Stimulated activated memory B cell treated with anti-CD40 and anti-IgM and Interleukin-4, amounts not matched to agents 10 μg/mL and 1 μg/mL and 100 μg/mL, for 72 hours (primary cell): ENCODE measurements around the gene MICAL3.

Experiments used
- ATAC-seq: fragments of 150-1000 bp; cut with Tn5 transposase; 2 replicates; pipeline ENCODE4 v1.10.0; 2021
- H3K27ac Mint-ChIP-seq: one replicate; pipeline ENCODE4 v1.8.0; 2022; ENCODE audit warnings: mild to moderate bottlenecking, mixed read lengths
- H3K27me3 Mint-ChIP-seq: one replicate; pipeline ENCODE4 v1.8.0; 2022; ENCODE audit warnings: mixed read lengths
- H3K36me3 Mint-ChIP-seq: one replicate; pipeline ENCODE4 v1.8.0; 2022; ENCODE audit warnings: mixed read lengths
- H3K4me1 Mint-ChIP-seq: one replicate; pipeline ENCODE4 v1.8.0; 2022; ENCODE audit warnings: mixed read lengths
- H3K4me3 Mint-ChIP-seq: one replicate; pipeline ENCODE4 v1.8.0; 2022; ENCODE audit warnings: mild to moderate bottlenecking, moderate library complexity, mixed read lengths
- H3K9me3 Mint-ChIP-seq: one replicate; pipeline ENCODE4 v1.8.0; 2022; ENCODE audit warnings: mixed read lengths

Gene MICAL3

GRCh38 chr22:17810570-17811116, 213.7 kb downstream of the MICAL3 start:
- Mint-ChIP-seq H3K27me3 (no peaks in the 10 kb centered on the region), H3K4me3 (no peak overlapping the region), H3K4me1 (peaks cover 27% of the 10 kb centered on the region), H3K36me3 (peaks cover 91% of the 10 kb centered on the region), H3K27ac (no peak overlapping the region), H3K9me3 (no peaks in the 10 kb centered on the region)
- ATAC-seq = no peak

GRCh38 chr22:17808693-17809403, 215.5 kb downstream of the MICAL3 start:
- Mint-ChIP-seq H3K27me3 (no peaks in the 10 kb centered on the region), H3K4me3 (no peak overlapping the region), H3K27ac (peak overlapping the region; percentile 24), H3K9me3 (no peaks in the 10 kb centered on the region), H3K36me3 (peaks cover 87% of the 10 kb centered on the region), H3K4me1 (peaks cover 16% of the 10 kb centered on the region)
- peak; percentile 48 for ATAC-seq

- H3K4me3 Mint-ChIP-seq = no peak overlapping the region
- H3K27ac Mint-ChIP-seq = peak overlapping the region; percentile 24
- H3K9me3 Mint-ChIP-seq = no peaks in the 10 kb centered on the region
- no peak for ATAC-seq
- peaks cover 87% of the 10 kb centered on the region for H3K36me3 Mint-ChIP-seq
- H3K27me3 Mint-ChIP-seq = no peaks in the 10 kb centered on the region
- peaks cover 16% of the 10 kb centered on the region for H3K4me1 Mint-ChIP-seq
Observed at GRCh38 chr22:17807578-17808410, 216.6 kb downstream of the MICAL3 start.

GRCh38 chr22:17807086-17807485, 217.3 kb downstream of the MICAL3 start:
- Mint-ChIP-seq H3K36me3 (peaks cover 87% of the 10 kb centered on the region), H3K4me1 (peaks cover 23% of the 10 kb centered on the region), H3K9me3 (no peaks in the 10 kb centered on the region), H3K27ac (no peak overlapping the region), H3K27me3 (no peaks in the 10 kb centered on the region), H3K4me3 (no peak overlapping the region)
- no peak for ATAC-seq

GRCh38 chr22:17806437-17806836, 217.9 kb downstream of the MICAL3 start:
- Mint-ChIP-seq H3K4me3 (no peak overlapping the region), H3K27me3 (no peaks in the 10 kb centered on the region), H3K36me3 (peaks cover 82% of the 10 kb centered on the region), H3K4me1 (peaks cover 26% of the 10 kb centered on the region), H3K27ac (no peak overlapping the region), H3K9me3 (no peaks in the 10 kb centered on the region)
- no peak for ATAC-seq

- Mint-ChIP-seq H3K27ac (peak overlapping the region; percentile 1), H3K36me3 (peaks cover 68% of the 10 kb centered on the region), H3K4me1 (peaks cover 42% of the 10 kb centered on the region), H3K27me3 (no peaks in the 10 kb centered on the region), H3K4me3 (no peak overlapping the region), H3K9me3 (no peaks in the 10 kb centered on the region)
- no peak for ATAC-seq
Observed at GRCh38 chr22:17804331-17805080, 219.9 kb downstream of the MICAL3 start.

- peaks cover 41% of the 10 kb centered on the region for H3K4me1 Mint-ChIP-seq
Observed at GRCh38 chr22:17803609-17804270, 220.6 kb downstream of the MICAL3 start.

GRCh38 chr22:17802822-17803221, 221.5 kb downstream of the MICAL3 start:
- Mint-ChIP-seq H3K27ac (peak overlapping the region; percentile 100), H3K4me3 (no peak overlapping the region), H3K4me1 (peaks cover 45% of the 10 kb centered on the region)

More at GRCh38 chr22:17803609-17804270, 220.6 kb downstream of the MICAL3 start:
- H3K9me3 Mint-ChIP-seq = no peaks in the 10 kb centered on the region
- H3K36me3 Mint-ChIP-seq = peaks cover 61% of the 10 kb centered on the region
- peak overlapping the region; percentile 100 for H3K27ac Mint-ChIP-seq
- H3K4me3 Mint-ChIP-seq = no peak overlapping the region
- no peak for ATAC-seq
- H3K27me3 Mint-ChIP-seq = no peaks in the 10 kb centered on the region

GRCh38 chr22:17802411-17802810, 221.9 kb downstream of the MICAL3 start:
- H3K27ac Mint-ChIP-seq = peak overlapping the region; percentile 100
- no peaks in the 10 kb centered on the region for H3K27me3 Mint-ChIP-seq
- peaks cover 51% of the 10 kb centered on the region for H3K36me3 Mint-ChIP-seq
- peak overlapping the region; percentile 12 for H3K4me3 Mint-ChIP-seq
- H3K9me3 Mint-ChIP-seq = no peaks in the 10 kb centered on the region
- no peak for ATAC-seq
- peaks cover 50% of the 10 kb centered on the region for H3K4me1 Mint-ChIP-seq

More at GRCh38 chr22:17802822-17803221, 221.5 kb downstream of the MICAL3 start:
- Mint-ChIP-seq H3K27me3 (no peaks in the 10 kb centered on the region), H3K9me3 (no peaks in the 10 kb centered on the region), H3K36me3 (peaks cover 55% of the 10 kb centered on the region)
- no peak for ATAC-seq

- peak overlapping the region; percentile 41 for H3K4me3 Mint-ChIP-seq
- peak; percentile 79 for ATAC-seq
- no peaks in the 10 kb centered on the region for H3K27me3 Mint-ChIP-seq
- peak overlapping the region; percentile 100 for H3K27ac Mint-ChIP-seq
- H3K36me3 Mint-ChIP-seq = peaks cover 23% of the 10 kb centered on the region
- H3K4me1 Mint-ChIP-seq = peaks cover 80% of the 10 kb centered on the region
- H3K9me3 Mint-ChIP-seq = no peaks in the 10 kb centered on the region
Observed at GRCh38 chr22:17797721-17798559, 226.4 kb downstream of the MICAL3 start.

GRCh38 chr22:17796695-17797094, 227.7 kb downstream of the MICAL3 start:
- Mint-ChIP-seq H3K27me3 (no peaks in the 10 kb centered on the region), H3K27ac (peak overlapping the region; percentile 100), H3K4me3 (peak overlapping the region; percentile 59), H3K36me3 (peaks cover 14% of the 10 kb centered on the region), H3K4me1 (peaks cover 69% of the 10 kb centered on the region), H3K9me3 (no peaks in the 10 kb centered on the region)
- ATAC-seq = no peak

- H3K36me3 Mint-ChIP-seq = peaks cover 22% of the 10 kb centered on the region
- peak overlapping the region; percentile 59 for H3K4me3 Mint-ChIP-seq
- H3K4me1 Mint-ChIP-seq = peaks cover 67% of the 10 kb centered on the region
- peak; percentile 58 for ATAC-seq
- H3K9me3 Mint-ChIP-seq = no peaks in the 10 kb centered on the region
- H3K27ac Mint-ChIP-seq = peak overlapping the region; percentile 100
- H3K27me3 Mint-ChIP-seq = no peaks in the 10 kb centered on the region
Observed at GRCh38 chr22:17795661-17796548, 228.5 kb downstream of the MICAL3 start.
